Vagina (tissue), 2 donors: Measurements from ENCODE around the gene ZSWIM1.

Experiments
- CTCF ChIP-seq, 3 experiments: fragments of 450-650 bp in 2 of 3; fragments of 200-600 bp in 1 of 3; sonication (generic) in 1 of 3; IDR thresholded peaks; one replicate each; pipeline ENCODE4 v1.5.1; 2017 to 2019; ENCODE audit warnings: antibody characterized with exemption in 3 of 3, mild to moderate bottlenecking in 2 of 3, moderate library complexity in 2 of 3
- POLR2A ChIP-seq, 2 donors: fragments of 450-650 bp; IDR thresholded peaks; one replicate each; pipeline ENCODE4 v1.6.1; 2017; ENCODE audit warnings: antibody characterized with exemption in 2 of 2, mild to moderate bottlenecking in 2 of 2, moderate library complexity in 2 of 2
- POLR2AphosphoS5 ChIP-seq, 2 donors: sonication (generic); formaldehyde crosslinking; IDR thresholded peaks; one replicate each; pipeline ENCODE4 v1.9.0; 2017; ENCODE audit warnings: antibody characterized with exemption in 2 of 2, mild to moderate bottlenecking in 2 of 2, low read depth in 1 of 2; ENCODE audit not compliant: insufficient read depth in 1 of 2

GRCh38 chr20:45833030-45833882, 47.8 kb upstream of the ZSWIM1 start, which contains the start of gene SNX21:
- no peak for TF ChIP-seq CTCF (IDR thresholded peaks at IDR 0.05)
- no peak for TF ChIP-seq POLR2A (IDR thresholded peaks at IDR 0.05)
- peak in 1 of 2 donors; percentile 64 for TF ChIP-seq POLR2AphosphoS5 (IDR thresholded peaks at IDR 0.05; ENCODE audit: insufficient read depth in 1 of 2, low read depth in 1 of 2)
